GM12878 (cell line): ENCODE data around the gene EPO. TPM values are rescaled to one million over a fixed set of nuclear protein-coding genes. Genes with fewer than 3 reads are reported as not detected.

Experiments used
- ATAC-seq: fragments of 200-7000 bp; cut with Tn5 transposase; 3 replicates; pipeline ENCODE4 v1.9.1; 2020; ENCODE audit warnings: mild to moderate bottlenecking, moderate library complexity
- BruUV-seq: library from RNA; stranded (reverse); fragments of 400-500 nt; replicated peaks from 2 replicates; lab custom pipeline; 2021; lab: Mats Ljungman, UMichigan
- CTCF ChIA-PET: fragments of 300-600 bp; sonication (Branson Sonifier 250); formaldehyde crosslinking; extraction: SDS; loops from one replicate; lab custom pipeline; 2021; ENCODE audit warnings: inconsistent platforms; lab: Yijun Ruan, JAX
- POLR2A ChIA-PET: fragments of 350-600 bp; formaldehyde crosslinking; extraction: SDS; loops from one replicate; lab custom pipeline; 2021; ENCODE audit warnings: inconsistent platforms; lab: Charles Lee
- RAD21 ChIA-PET: fragments of 300-600 bp; sonication (Branson Sonifier 250); formaldehyde crosslinking; loops from one replicate; lab custom pipeline; 2023; ENCODE audit warnings: antibody characterized with exemption; ENCODE audit not compliant: unreplicated experiment; lab: Charles Lee
- SMC1A ChIA-PET: fragments of 300-600 bp; sonication (Branson Sonifier 250); formaldehyde crosslinking; loops from one replicate; lab custom pipeline; 2023; ENCODE audit not compliant: unreplicated experiment, uncharacterized antibody; lab: Charles Lee
- DNase-seq: peaks from one replicate; pipeline ENCODE4 v3.0.0-alpha.2; 2011; ENCODE audit warnings: low read depth, low spot score
- FAIRE-seq: peaks from 3 replicates; lab custom pipeline; 2011; peaks lifted over from hg19 to GRCh38; lab: Jason Lieb, UNC
- H2AFZ ChIP-seq: 2 replicates; pipeline ENCODE4 v1.6.0; 2011; ENCODE audit warnings: low read depth, low read length, control low read depth; ENCODE audit not compliant: control insufficient read depth
- H3K27ac ChIP-seq: 2 replicates; pipeline ENCODE4 v1.5.1; 2011; ENCODE audit warnings: control low read depth; ENCODE audit not compliant: control insufficient read depth, insufficient read depth
- H3K27me3 ChIP-seq, 2 experiments: replicated peaks in 1 of 2; 2 replicates each; pipeline versions ENCODE4 v1.6.0 to v1.6.1; 2011; ENCODE audit warnings: low read length in 1 of 2; ENCODE audit not compliant: control insufficient read depth in 2 of 2, insufficient read depth in 2 of 2
- H3K36me3 ChIP-seq, 2 experiments: 2 replicates each; pipeline ENCODE4 v1.5.1; 2011; ENCODE audit warnings: low read length in 1 of 2; ENCODE audit not compliant: control insufficient read depth in 2 of 2, insufficient read depth in 2 of 2
- H3K4me1 ChIP-seq: 2 replicates; pipeline ENCODE4 v1.6.1; 2011; ENCODE audit warnings: mild to moderate bottlenecking, low read length, moderate library complexity, mixed read lengths; ENCODE audit not compliant: control insufficient read depth, insufficient read depth
- H3K4me2 ChIP-seq: 2 replicates; pipeline ENCODE4 v1.6.0; 2011; ENCODE audit warnings: control low read depth; ENCODE audit not compliant: control insufficient read depth, insufficient read depth
- H3K4me3 ChIP-seq: fragments of 200-600 bp; sonication (generic); 2 replicates; pipeline ENCODE4 v1.5.1; 2016
- H3K79me2 ChIP-seq: 2 replicates; pipeline ENCODE4 v1.6.0; 2011; ENCODE audit warnings: low read length; ENCODE audit not compliant: control insufficient read depth, insufficient read depth
- H3K9ac ChIP-seq: 2 replicates; pipeline ENCODE4 v1.8.0; 2011; ENCODE audit warnings: low read length, control low read depth, mixed read lengths; ENCODE audit not compliant: control insufficient read depth, insufficient read depth
- H3K9me3 ChIP-seq: replicated peaks from 3 replicates; pipeline ENCODE4 v1.5.1; 2011; ENCODE audit warnings: mild to moderate bottlenecking, low read length; ENCODE audit not compliant: control insufficient read depth, insufficient read depth
- H4K20me1 ChIP-seq: 2 replicates; pipeline ENCODE4 v1.6.0; 2011; ENCODE audit not compliant: control insufficient read depth, insufficient read depth
- BCLAF1 ChIP-seq: fragments of 450-650 bp; IDR thresholded peaks from 2 replicates; pipeline ENCODE4 v1.6.1; 2017; ENCODE audit warnings: antibody characterized with exemption, mild to moderate bottlenecking, moderate library complexity
- NBN ChIP-seq: fragments of 450-650 bp; IDR thresholded peaks from 2 replicates; pipeline ENCODE4 v1.6.1; 2016
- NRF1 ChIP-seq: conservative IDR thresholded peaks from 2 replicates; pipeline ENCODE4 v1.6.1; 2011; ENCODE audit warnings: mild to moderate bottlenecking, low read depth, low read length, improper control_type of control experiment
- SUPT20H ChIP-seq: IDR thresholded peaks from 2 replicates; pipeline ENCODE4 v1.6.1; 2011; ENCODE audit warnings: low read depth, mild to moderate bottlenecking, low read length, moderate library complexity, borderline replicate concordance; ENCODE audit not compliant: control insufficient read depth
- TCF7 ChIP-seq: IDR thresholded peaks from 2 replicates; pipeline ENCODE4 v1.6.1; 2014; ENCODE audit warnings: antibody characterized with exemption, borderline replicate concordance
- WGBS: methylation state at CpG from one replicate; pipeline ENCODE4 v1.1.6; 2016; ENCODE audit warnings: low lambda C conversion rate; ENCODE audit not compliant: insufficient replicate concordance, insufficient coverage; ENCODE audit errors: missing lambda C conversion rate; 5-methylcytosine and 5-hydroxymethylcytosine counted together
- in situ Hi-C: fragments of 300-500 bp; cut with MboI; formaldehyde crosslinking; loops from 9 replicates; pipeline ENCODE4 v1.14.3; 2018; ENCODE audit warnings: mixed read lengths
- intact Hi-C: fragments of 100-400 bp; cut with micrococcal nuclease; formaldehyde crosslinking; loops from one replicate; pipeline ENCODE4 v1.14.2; 2022; ENCODE audit not compliant: unreplicated experiment
- polyA plus RNA-seq, 11 experiments: library from polyadenylated mRNA; depleted of rRNA in 4 of 11; unstranded in 6 of 11; stranded (reverse) in 5 of 11; fragments of >200 nt; fragmentation: Nextera tagmentation in 4 of 11; fragmentation: Illumina TruSeq in 1 of 11; extraction: Ambion mirVana in 4 of 11; extraction: Trizol in 1 of 11; gene quantifications; 1 replicate in 1 of 11; 2 replicates in 10 of 11; pipeline versions ENCODE4 v1.2.1 to v1.2.3, GENCODE V29; 2011 to 2016; ENCODE audit warnings: inconsistent platforms in 2 of 11, missing spikeins in 2 of 11, low read depth in 1 of 11
- total RNA-seq, 4 experiments: library from RNA; depleted of rRNA in 3 of 4; stranded (reverse); fragments of >200 nt in 3 of 4; fragmentation: Illumina TruSeq in 1 of 4; extraction: Trizol in 1 of 4; gene quantifications; 2 replicates each; pipeline versions ENCODE4 v1.2.1 to v1.2.3, GENCODE V29; 2013 to 2021
- TF ChIP-seq, protein P1 (sequence below): IDR thresholded peaks from 2 replicates; pipeline ENCODE4 v1.6.1; 2012; ENCODE audit warnings: low read depth, low read length, improper control_type of control experiment
- TF ChIP-seq, protein P2 (sequence below): fragments of 450-650 bp; IDR thresholded peaks from 2 replicates; pipeline ENCODE4 v1.6.1; 2018; ENCODE audit warnings: borderline replicate concordance, mild to moderate bottlenecking; ENCODE audit not compliant: partially characterized antibody

EPO gene
- total and polyA plus RNA-seq, 10 of the 15 experiments (the other 5 are each of a cell fraction or from before 2014, with no cell fraction given), result 0.06 to 0.19 TPM; not detected in 8

- CTCF ChIA-PET, result interaction anchor here (5.6 kb wide), 1 partner anchor 17 kb away, joined by 56 read pairs; no protein-coding TSS in a partner anchor
- Histone ChIP-seq H3K27me3 (no peaks in the 10 kb centered on the region), H3K79me2 (peaks cover 18% of the 10 kb centered on the region), H3K4me2 (no peak overlapping the region), H3K27ac (no peak overlapping the region), H4K20me1 (no peaks in the 10 kb centered on the region), H3K4me3 (no peak overlapping the region), H3K4me1 (peaks cover 13% of the 10 kb centered on the region), H3K9ac (no peak overlapping the region), H2AFZ (no peak overlapping the region), H3K9me3 (no peaks in the 10 kb centered on the region), H3K36me3 (peaks cover 0 to 5% of the 10 kb centered on the region in 2 experiments; a peak in 2 of 4 replicates)
- RAD21 ChIA-PET, result interaction anchor here (0.6 kb wide), 2 partner anchors 91 to 1833 kb away, joined by 3 to 4 read pairs; no protein-coding TSS in a partner anchor
- 83% methylated on average over 5 of the region's 6 CpGs for WGBS
- intact Hi-C loops, result loop anchor here (5.0 kb wide), 1 partner anchor 76 kb away; no protein-coding TSS in a partner anchor
- in situ Hi-C loops, result loop anchor here (10.0 kb wide), 1 partner anchor 146 kb away; the partner anchor contains the start of gene SLC12A9
- POLR2A ChIA-PET, result interaction anchor here (0.6 kb wide), 1 partner anchor 1285 kb away, joined by 5 read pairs; no protein-coding TSS in a partner anchor
- FAIRE-seq (no peak), DNase-seq (no peak), ATAC-seq (no peak)
- TF ChIP-seq NRF1, result no peak
- no TSS peak for BruUV-seq
- SMC1A ChIA-PET, result interaction anchor here (0.7 to 1.0 kb wide), 2 partner anchors 13 to 37 kb away, joined by 3 read pairs; no protein-coding TSS in a partner anchor
Measured at GRCh38 chr7:100708395-100708794, 11.9 kb upstream of the EPO start.

DNA sequence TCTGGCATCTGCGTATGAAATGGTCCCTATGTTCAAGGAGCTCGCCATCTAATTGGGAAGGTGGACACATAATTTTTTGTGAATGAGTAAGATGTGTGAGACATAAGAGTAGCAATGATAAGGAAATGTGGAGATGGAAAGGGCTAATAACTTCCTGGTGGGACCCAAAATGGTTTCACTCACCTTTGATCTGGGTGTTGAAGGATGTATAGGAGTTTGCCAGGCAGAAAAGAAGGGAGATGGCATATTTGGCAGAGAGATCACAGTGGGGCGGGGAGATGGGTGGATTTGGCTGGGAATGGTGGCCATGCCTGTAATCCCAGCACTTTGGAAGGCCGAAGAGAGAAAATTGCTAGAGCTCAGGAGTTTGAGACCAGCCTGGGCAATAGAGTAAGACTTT, 9.8 kb upstream of the EPO start:
- Histone ChIP-seq H3K27me3 (no peaks in the 10 kb centered on the region), H3K9me3 (no peaks in the 10 kb centered on the region), H3K79me2 (peaks cover 16% of the 10 kb centered on the region), H4K20me1 (no peaks in the 10 kb centered on the region), H3K4me2 (no peak overlapping the region), H3K36me3 (peaks cover 0 to 5% of the 10 kb centered on the region in 2 experiments; a peak in 2 of 4 replicates), H3K4me3 (no peak overlapping the region), H3K27ac (no peak overlapping the region), H2AFZ (no peak overlapping the region), H3K4me1 (peaks cover 8% of the 10 kb centered on the region), H3K9ac (no peak overlapping the region)
- in situ Hi-C loops (no loop called here), intact Hi-C loops (no loop called here)
- no TSS peak for BruUV-seq
- ChIA-PET POLR2A (no interaction called here), CTCF (no interaction called here), SMC1A (no interaction called here), RAD21 (no interaction called here)
- WGBS, result 94% methylated on average over 4 of the region's 4 CpGs
- FAIRE-seq, result no peak
- no peak for ATAC-seq
- no peak for DNase-seq
- TF ChIP-seq TCF7 (no peak), BCLAF1 (no peak), SUPT20H (no peak), NBN (no peak), NRF1 (no peak)
- TF ChIP-seq, protein P1, sequence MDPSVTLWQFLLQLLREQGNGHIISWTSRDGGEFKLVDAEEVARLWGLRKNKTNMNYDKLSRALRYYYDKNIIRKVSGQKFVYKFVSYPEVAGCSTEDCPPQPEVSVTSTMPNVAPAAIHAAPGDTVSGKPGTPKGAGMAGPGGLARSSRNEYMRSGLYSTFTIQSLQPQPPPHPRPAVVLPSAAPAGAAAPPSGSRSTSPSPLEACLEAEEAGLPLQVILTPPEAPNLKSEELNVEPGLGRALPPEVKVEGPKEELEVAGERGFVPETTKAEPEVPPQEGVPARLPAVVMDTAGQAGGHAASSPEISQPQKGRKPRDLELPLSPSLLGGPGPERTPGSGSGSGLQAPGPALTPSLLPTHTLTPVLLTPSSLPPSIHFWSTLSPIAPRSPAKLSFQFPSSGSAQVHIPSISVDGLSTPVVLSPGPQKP, result no peak
- TF ChIP-seq, protein P2, sequence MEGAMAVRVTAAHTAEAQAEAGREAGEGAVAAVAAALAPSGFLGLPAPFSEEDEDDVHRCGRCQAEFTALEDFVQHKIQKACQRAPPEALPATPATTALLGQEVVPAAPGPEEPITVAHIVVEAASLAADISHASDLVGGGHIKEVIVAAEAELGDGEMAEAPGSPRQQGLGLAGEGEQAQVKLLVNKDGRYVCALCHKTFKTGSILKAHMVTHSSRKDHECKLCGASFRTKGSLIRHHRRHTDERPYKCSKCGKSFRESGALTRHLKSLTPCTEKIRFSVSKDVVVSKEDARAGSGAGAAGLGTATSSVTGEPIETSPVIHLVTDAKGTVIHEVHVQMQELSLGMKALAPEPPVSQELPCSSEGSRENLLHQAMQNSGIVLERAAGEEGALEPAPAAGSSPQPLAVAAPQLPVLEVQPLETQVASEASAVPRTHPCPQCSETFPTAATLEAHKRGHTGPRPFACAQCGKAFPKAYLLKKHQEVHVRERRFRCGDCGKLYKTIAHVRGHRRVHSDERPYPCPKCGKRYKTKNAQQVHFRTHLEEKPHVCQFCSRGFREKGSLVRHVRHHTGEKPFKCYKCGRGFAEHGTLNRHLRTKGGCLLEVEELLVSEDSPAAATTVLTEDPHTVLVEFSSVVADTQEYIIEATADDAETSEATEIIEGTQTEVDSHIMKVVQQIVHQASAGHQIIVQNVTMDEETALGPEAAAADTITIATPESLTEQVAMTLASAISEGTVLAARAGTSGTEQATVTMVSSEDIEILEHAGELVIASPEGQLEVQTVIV, result no peak
